Transverse colon (tissue), 4 donors: Measurements from ENCODE around the gene SELENBP1.

Source experiments
- CTCF ChIP-seq, 5 experiments: fragments of 200-600 bp in 3 of 5; fragments of 450-650 bp in 2 of 5; sonication (generic) in 3 of 5; IDR thresholded peaks; 1 replicate in 2 of 5; 2 replicates in 3 of 5; pipeline ENCODE4 v1.5.1; 2016 to 2017; ENCODE audit warnings: antibody characterized with exemption in 5 of 5, inconsistent platforms in 3 of 5, mild to moderate bottlenecking in 2 of 5, moderate library complexity in 1 of 5
- EP300 ChIP-seq: sonication (generic); formaldehyde crosslinking; IDR thresholded peaks from one replicate; pipeline ENCODE4 v1.6.1; 2017; ENCODE audit warnings: antibody characterized with exemption, low read depth
- POLR2A ChIP-seq: fragments of 450-650 bp; IDR thresholded peaks from one replicate; pipeline ENCODE4 v1.6.1; 2016; ENCODE audit warnings: antibody characterized with exemption, mild to moderate bottlenecking, moderate library complexity
- POLR2AphosphoS5 ChIP-seq, 3 donors: sonication (generic); formaldehyde crosslinking; IDR thresholded peaks; one replicate each; pipeline ENCODE4 v1.6.1; 2016; ENCODE audit warnings: antibody characterized with exemption in 3 of 3

- no peak for TF ChIP-seq CTCF (IDR thresholded peaks at IDR 0.05)
- no peak for TF ChIP-seq POLR2AphosphoS5 (IDR thresholded peaks at IDR 0.05)
- no peak for TF ChIP-seq POLR2A
- no peak for TF ChIP-seq EP300
Measured at GRCh38 chr1:151352021-151352718, 20.3 kb downstream of the SELENBP1 start.
